NCI-H2107 treated with DMSO at 0.1 percent for 48 hours (cell line): ENCODE measurements around the gene ARHGAP18.

Source experiments
- DNase-seq: peaks from one replicate; lab custom pipeline; 2025; ENCODE audit not compliant: unreplicated experiment; lab: John Stamatoyannopoulos, UW

The ARHGAP18 gene

GRCh38 chr6:129726650-129727049 is 16.7 kb upstream of the ARHGAP18 start:
- DNase-seq: no peak

- DNase-seq: no peak
Measured at GRCh38 chr6:129725341-129725740, 15.4 kb upstream of the ARHGAP18 start.

GRCh38 chr6:129719692-129720091 is 9.7 kb upstream of the ARHGAP18 start:
- no peak for DNase-seq

GRCh38 chr6:129717277-129717676 is 7.3 kb upstream of the ARHGAP18 start:
- no peak for DNase-seq

GRCh38 chr6:129713806-129714333 is 3.9 kb upstream of the ARHGAP18 start:
- no peak for DNase-seq

- DNase-seq: no peak
Measured at GRCh38 chr6:129711271-129711631, 1.3 kb upstream of the ARHGAP18 start.

GRCh38 chr6:129710450-129711270 is 683 bp upstream of the ARHGAP18 start:
- DNase-seq: no peak

GRCh38 chr6:129709196-129709768 is 695 bp downstream of the ARHGAP18 start:
- peak; percentile 26 for DNase-seq

- DNase-seq: no peak
Measured at GRCh38 chr6:129708496-129709195, 1.3 kb downstream of the ARHGAP18 start.

- DNase-seq: no peak
Measured at GRCh38 chr6:129707882-129708495, 2.0 kb downstream of the ARHGAP18 start.

GRCh38 chr6:129707028-129707427 is 2.9 kb downstream of the ARHGAP18 start:
- no peak for DNase-seq

GRCh38 chr6:129705212-129705611 is 4.8 kb downstream of the ARHGAP18 start:
- no peak for DNase-seq

GRCh38 chr6:129704708-129705107 is 5.3 kb downstream of the ARHGAP18 start:
- no peak for DNase-seq

GRCh38 chr6:129701721-129702455 is 8.1 kb downstream of the ARHGAP18 start:
- no peak for DNase-seq

- no peak for DNase-seq
Measured at GRCh38 chr6:129700666-129701065, 9.3 kb downstream of the ARHGAP18 start.

- DNase-seq: no peak
Measured at GRCh38 chr6:129699659-129700058, 10.3 kb downstream of the ARHGAP18 start.

GRCh38 chr6:129698430-129698829 is 11.5 kb downstream of the ARHGAP18 start:
- DNase-seq: no peak

- DNase-seq: no peak
Measured at GRCh38 chr6:129697788-129698187, 12.2 kb downstream of the ARHGAP18 start.

GRCh38 chr6:129696843-129697242 is 13.1 kb downstream of the ARHGAP18 start:
- no peak for DNase-seq

- no peak for DNase-seq
Measured at GRCh38 chr6:129696028-129696418, 14.0 kb downstream of the ARHGAP18 start.
